Bronchial epithelial cell (primary cell): ENCODE data around the gene ZNF367. TPM values are rescaled to one million over a fixed set of nuclear protein-coding genes. Genes with fewer than 3 reads are reported as not detected.
A peak's percentile ranks its signal among the peaks of the same experiment; 100 is the strongest.

Experiments used
- DNase-seq: peaks from one replicate; pipeline ENCODE4 v3.0.0-alpha.2; 2010; ENCODE audit warnings: low read depth
- FAIRE-seq: peaks from 2 replicates; lab custom pipeline; 2011; peaks lifted over from hg19 to GRCh38; lab: Jason Lieb, UNC
- H3K27me3 ChIP-seq: 2 replicates; pipeline ENCODE4 v1.5.1; 2011; ENCODE audit warnings: low read length; ENCODE audit not compliant: control insufficient read depth, insufficient read depth
- H3K36me3 ChIP-seq: 2 replicates; pipeline ENCODE4 v1.5.1; 2011; ENCODE audit warnings: low read length; ENCODE audit not compliant: control insufficient read depth, insufficient read depth
- H3K4me3 ChIP-seq: 2 replicates; pipeline ENCODE4 v1.5.1; 2011; ENCODE audit warnings: mild to moderate bottlenecking, low read depth, low read length, control low read depth
- total RNA-seq: library from RNA; depleted of rRNA; stranded (reverse); fragments of >200 nt; gene quantifications from 2 replicates; pipeline ENCODE4 v1.2.1, GENCODE V29; 2014
- TF ChIP-seq, protein P1 (sequence below): IDR thresholded peaks from 2 replicates; pipeline ENCODE4 v1.5.1; 2011; ENCODE audit warnings: mild to moderate bottlenecking, moderate library complexity, low read length, control low read depth, inconsistent platforms; ENCODE audit not compliant: insufficient read depth, severe bottlenecking

Gene ZNF367
- total RNA-seq, 1 donor from 2014 or later = 0.26 TPM

DNA sequence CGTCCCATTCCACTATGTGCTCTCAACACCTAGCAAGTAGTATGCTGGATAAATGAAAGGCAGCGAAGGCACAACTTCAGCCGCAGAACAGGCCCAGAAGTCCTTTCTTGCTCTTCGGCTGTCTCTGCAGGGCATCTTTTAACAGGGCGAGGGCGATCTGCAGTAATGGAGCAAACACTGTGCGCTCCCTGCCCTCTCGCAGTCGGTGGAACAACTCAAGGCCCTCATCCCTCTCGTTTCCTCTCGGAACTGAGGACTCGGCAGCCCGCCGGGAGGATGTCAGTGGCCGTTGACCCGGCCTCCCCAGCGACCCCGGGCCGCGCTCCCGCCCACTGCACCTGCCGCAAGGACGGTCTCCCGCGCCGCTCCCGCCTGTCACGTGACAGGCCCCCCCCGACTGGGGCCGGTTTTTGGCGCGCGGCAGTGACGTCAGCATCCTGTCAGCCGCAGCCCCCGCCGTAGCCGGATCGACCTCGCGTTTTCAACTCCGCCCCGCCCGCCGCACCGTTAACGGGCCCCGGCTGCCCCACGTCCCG, 1.1 kb downstream of the ZNF367 start:
- FAIRE-seq = no peak
- TF ChIP-seq, protein P1, sequence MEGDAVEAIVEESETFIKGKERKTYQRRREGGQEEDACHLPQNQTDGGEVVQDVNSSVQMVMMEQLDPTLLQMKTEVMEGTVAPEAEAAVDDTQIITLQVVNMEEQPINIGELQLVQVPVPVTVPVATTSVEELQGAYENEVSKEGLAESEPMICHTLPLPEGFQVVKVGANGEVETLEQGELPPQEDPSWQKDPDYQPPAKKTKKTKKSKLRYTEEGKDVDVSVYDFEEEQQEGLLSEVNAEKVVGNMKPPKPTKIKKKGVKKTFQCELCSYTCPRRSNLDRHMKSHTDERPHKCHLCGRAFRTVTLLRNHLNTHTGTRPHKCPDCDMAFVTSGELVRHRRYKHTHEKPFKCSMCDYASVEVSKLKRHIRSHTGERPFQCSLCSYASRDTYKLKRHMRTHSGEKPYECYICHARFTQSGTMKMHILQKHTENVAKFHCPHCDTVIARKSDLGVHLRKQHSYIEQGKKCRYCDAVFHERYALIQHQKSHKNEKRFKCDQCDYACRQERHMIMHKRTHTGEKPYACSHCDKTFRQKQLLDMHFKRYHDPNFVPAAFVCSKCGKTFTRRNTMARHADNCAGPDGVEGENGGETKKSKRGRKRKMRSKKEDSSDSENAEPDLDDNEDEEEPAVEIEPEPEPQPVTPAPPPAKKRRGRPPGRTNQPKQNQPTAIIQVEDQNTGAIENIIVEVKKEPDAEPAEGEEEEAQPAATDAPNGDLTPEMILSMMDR = peak; percentile 3
- Histone ChIP-seq H3K27me3 (no peaks in the 10 kb centered on the region), H3K4me3 (peak overlapping the region; percentile 90), H3K36me3 (no peaks in the 10 kb centered on the region)
- peak; percentile 50 for DNase-seq

DNA sequence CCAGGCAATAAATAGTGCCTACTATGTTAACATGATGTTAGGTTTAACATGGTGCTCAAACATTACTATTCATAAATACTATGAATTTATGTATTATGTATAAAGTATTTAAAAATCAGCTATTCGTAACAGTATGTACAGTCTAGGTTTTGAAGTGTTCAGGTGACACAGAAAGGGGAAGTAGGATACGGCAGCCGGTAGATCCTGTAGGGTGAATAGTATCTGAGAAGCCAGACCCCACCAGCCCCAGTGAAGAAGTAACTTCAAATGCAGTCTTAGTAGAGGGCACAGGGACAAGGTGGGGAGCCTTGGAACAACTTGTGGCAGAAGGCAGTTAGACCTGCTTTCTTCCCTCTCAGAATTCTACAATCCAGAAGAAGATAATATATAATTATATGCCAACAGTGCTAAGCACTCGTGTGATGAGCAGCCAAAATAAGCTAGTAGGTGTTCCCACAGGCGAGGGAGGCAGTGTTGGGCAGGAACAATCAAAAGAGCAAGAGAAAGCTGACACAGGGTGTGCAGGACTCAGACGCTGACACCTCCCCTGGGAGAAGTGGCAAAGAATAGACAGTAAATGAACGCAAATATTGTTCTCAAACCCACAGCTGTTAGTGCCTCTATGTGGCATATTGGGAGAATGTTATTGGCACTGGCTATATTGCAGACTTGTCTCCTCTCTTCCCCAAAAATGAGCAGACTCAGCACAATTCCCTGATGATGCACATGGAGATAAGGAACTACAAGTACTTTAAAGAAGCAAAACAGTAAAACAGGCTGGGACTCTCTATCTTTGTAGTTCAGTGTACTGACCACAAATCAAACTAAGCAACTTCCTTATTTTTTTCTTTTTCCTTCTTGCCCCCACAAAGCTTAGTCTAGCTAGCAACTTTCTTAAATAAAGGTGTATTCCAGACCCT, 4.6 kb downstream of the ZNF367 start:
- TF ChIP-seq, protein P1 = no peak
- no peak for FAIRE-seq
- DNase-seq = no peak
- Histone ChIP-seq H3K36me3 (no peaks in the 10 kb centered on the region), H3K27me3 (no peaks in the 10 kb centered on the region), H3K4me3 (no peak overlapping the region)

DNA sequence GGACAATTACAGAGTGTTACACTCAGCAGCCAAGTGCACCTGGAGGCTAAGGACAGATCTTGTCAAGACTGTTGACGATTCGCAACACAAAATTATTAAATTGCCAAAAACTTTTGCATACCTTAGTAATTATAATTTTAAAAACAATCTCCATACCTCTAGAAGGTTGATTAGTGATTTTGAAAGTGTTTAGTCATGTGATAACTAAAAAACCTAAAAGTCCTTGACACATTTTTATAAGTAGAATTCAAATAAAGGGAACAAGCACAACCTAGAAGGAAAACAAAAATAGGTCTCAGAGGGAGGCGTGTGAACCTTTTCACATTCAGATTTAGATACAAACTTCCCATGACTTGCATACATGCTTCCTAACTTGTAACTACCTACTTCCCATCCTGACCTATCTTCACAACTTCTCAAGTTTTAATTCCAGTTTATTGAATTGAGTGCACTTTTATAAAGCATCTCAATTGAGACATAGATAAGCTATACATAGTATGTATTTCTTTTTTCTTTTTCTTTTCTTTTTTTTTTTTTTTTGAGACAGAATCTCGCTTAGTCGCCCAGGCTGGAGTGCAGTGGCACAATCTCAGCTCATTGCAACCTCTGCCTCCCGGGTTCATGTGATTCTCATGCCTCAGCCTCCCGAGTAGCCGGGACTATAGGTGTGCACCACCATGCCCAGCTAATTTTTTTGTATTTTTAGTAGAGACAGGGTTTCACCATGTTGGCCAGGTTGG, 5.8 kb downstream of the ZNF367 start:
- H3K4me3 ChIP-seq = no peak overlapping the region
- TF ChIP-seq, protein P1 = no peak
- FAIRE-seq (no peak), DNase-seq (no peak)
- no peaks in the 10 kb centered on the region for H3K36me3 ChIP-seq
- H3K27me3 ChIP-seq = no peaks in the 10 kb centered on the region

DNA sequence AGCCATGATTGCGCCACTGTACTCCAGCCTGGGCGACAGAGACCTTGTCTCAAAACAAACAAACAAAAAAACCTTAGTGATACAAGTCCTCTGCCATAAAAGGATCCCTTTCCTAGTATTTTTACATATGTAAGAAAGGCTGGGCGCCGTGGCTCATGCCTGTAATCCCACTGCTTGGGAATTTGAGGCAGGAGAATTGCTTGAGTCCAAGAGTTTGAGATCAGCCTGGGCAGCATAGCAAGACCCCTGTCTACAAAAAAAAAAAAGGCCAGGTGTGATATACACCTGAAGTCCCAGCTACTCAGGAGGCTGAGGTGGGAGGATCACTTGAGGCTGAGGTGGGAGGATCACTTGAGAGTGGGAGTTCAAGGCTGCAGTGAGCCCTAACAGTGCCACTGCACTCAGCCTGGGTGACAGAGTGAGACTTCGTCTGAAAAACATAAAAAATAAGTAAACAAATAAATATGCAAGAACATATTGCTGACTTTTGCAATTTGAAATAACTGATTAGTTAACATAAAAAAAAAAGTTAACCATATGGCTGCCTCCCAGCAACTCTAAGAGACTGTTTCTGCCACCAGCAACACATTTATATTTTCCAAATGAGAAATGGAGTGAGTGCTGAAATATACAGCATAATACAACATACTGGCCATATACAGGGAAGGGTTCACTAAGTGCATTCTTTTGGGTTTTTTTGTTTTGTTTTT, 6.9 kb downstream of the ZNF367 start:
- DNase-seq (no peak), FAIRE-seq (no peak)
- H3K27me3 ChIP-seq = no peaks in the 10 kb centered on the region
- TF ChIP-seq, protein P1 = no peak
- no peaks in the 10 kb centered on the region for H3K36me3 ChIP-seq
- no peak overlapping the region for H3K4me3 ChIP-seq

DNA sequence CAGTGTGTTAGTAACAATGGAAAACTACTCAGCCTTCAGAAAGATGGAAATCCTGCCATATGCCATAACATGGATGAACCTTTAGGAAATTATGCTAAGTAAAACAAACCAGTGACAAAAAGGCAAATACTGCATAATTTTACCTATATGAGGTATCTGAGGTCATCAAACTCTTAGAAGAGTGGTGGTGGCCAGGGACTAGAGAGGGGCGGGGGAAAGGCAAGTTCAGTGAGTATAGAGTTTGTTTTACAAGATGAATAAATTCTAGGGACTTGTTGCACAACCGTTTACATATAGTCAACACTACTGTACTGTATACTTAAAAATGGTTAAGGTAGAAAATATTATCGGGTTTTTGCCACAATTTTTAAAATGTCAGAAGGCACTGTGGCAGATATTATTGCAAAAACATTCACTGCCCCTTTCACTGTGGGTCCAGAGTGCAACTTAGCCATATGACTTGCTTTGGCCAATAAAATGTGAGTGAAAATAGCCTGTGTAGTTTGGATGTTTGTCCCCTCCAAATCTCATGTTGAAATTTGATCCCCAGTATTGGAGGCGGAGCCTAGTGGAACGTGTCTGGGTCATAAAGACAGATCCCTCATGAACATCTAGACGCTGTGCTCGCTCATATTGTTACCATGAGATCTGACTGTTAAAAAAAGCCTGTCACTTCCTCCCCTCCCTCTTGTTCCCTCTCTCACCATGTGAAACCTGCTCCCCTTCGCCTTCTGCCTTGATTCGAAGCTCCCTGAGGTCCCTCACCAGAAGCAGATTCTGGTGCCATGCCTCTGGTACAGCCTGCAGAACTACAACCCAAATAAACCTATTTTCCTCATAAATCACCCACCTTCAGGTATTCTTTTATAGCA, 9.5 kb downstream of the ZNF367 start:
- FAIRE-seq = no peak
- TF ChIP-seq, protein P1 = no peak
- no peaks in the 10 kb centered on the region for H3K27me3 ChIP-seq

More for the DNA sequence above, 9.5 kb downstream of the ZNF367 start:
- no peak for DNase-seq
- Histone ChIP-seq H3K4me3 (no peak overlapping the region), H3K36me3 (no peaks in the 10 kb centered on the region)
